Measurements from ENCODE around the gene CA9. TPM values are rescaled to one million over a fixed set of nuclear protein-coding genes. Genes with fewer than 3 reads are reported as not detected.

The CA9 gene
- total RNA-seq, 2 donors from 2014 or later, result 0.73 to 1.1 TPM

GRCh38 chr9:35646533-35647265 lies 27.0 kb upstream of the CA9 start:
- peak; percentile 92 to 98 for DNase-seq (ENCODE audit: low spot score in 2 of 2)
- H3K36me3 Mint-ChIP-seq, result peaks cover 9 to 42% of the 10 kb centered on the region in 2 donors
- ATAC-seq, result peak; percentile 87 to 91
- H3K9me3 Mint-ChIP-seq, result no peaks in the 10 kb centered on the region
- peak overlapping the region; percentile 85 to 97 for H3K27ac Mint-ChIP-seq

- DNase-seq (ENCODE audit: low spot score in 2 of 2) (peak in 1 of 2 donors; percentile 40), ATAC-seq (peak in 1 of 2 donors; percentile 14)
- Mint-ChIP-seq H3K9me3 (no peaks in the 10 kb centered on the region), H3K27ac (peak overlapping the region; percentile 55 to 87), H3K36me3 (peaks cover 9 to 29% of the 10 kb centered on the region in 2 donors)
Measured at GRCh38 chr9:35649431-35650340, 24.0 kb upstream of the CA9 start.

- DNase-seq (ENCODE audit: low spot score in 2 of 2) (peak in 1 of 2 donors; percentile 37), ATAC-seq (peak in 1 of 2 donors; percentile 13)
- Mint-ChIP-seq H3K27ac (peak within 1 kb of the TSS; percentile 81 to 87), H3K9me3 (no peaks in the 10 kb centered on the region), H3K36me3 (peaks cover 9 to 27% of the 10 kb centered on the region in 2 donors)
Measured at GRCh38 chr9:35650341-35651158, 23.2 kb upstream of the CA9 start, which contains the start of gene SIT1. TSS of gene SIT1 (minus strand) at chr9:35650931. CDS start at chr9:35650853, 78 bp downstream.

GRCh38 chr9:35651956-35652828 lies 21.5 kb upstream of the CA9 start:
- Mint-ChIP-seq H3K9me3 (no peaks in the 10 kb centered on the region), H3K27ac (peak overlapping the region; percentile 81 to 87), H3K36me3 (peaks cover 9 to 20% of the 10 kb centered on the region in 2 donors)
- DNase-seq (ENCODE audit: low spot score in 2 of 2) (no peak), ATAC-seq (peak in 1 of 2 donors; percentile 42)

GRCh38 chr9:35652829-35653209 lies 20.9 kb upstream of the CA9 start:
- no peak for ATAC-seq
- H3K27ac Mint-ChIP-seq, result no peak overlapping the region
- peaks cover 9 to 20% of the 10 kb centered on the region in 2 donors for H3K36me3 Mint-ChIP-seq
- H3K9me3 Mint-ChIP-seq, result no peaks in the 10 kb centered on the region
- no peak for DNase-seq (ENCODE audit: low spot score in 2 of 2)

- H3K27ac Mint-ChIP-seq, result no peak overlapping the region
- H3K36me3 Mint-ChIP-seq, result peaks cover 9 to 18% of the 10 kb centered on the region in 2 donors
- DNase-seq (ENCODE audit: low spot score in 2 of 2) (no peak), ATAC-seq (no peak)
- no peaks in the 10 kb centered on the region for H3K9me3 Mint-ChIP-seq
Measured at GRCh38 chr9:35653611-35654010, 20.1 kb upstream of the CA9 start.

GRCh38 chr9:35656348-35656747 lies 17.4 kb upstream of the CA9 start:
- no peak for DNase-seq (ENCODE audit: low spot score in 2 of 2)
- H3K36me3 Mint-ChIP-seq, result peaks cover 13 to 14% of the 10 kb centered on the region in 2 donors
- H3K27ac Mint-ChIP-seq, result peak overlapping the region in 1 of 2 donors; percentile 96
- no peak for ATAC-seq
- no peaks in the 10 kb centered on the region for H3K9me3 Mint-ChIP-seq

GRCh38 chr9:35656831-35657545 lies 16.7 kb upstream of the CA9 start:
- H3K36me3 Mint-ChIP-seq, result peaks cover 13 to 14% of the 10 kb centered on the region in 2 donors
- H3K9me3 Mint-ChIP-seq, result no peaks in the 10 kb centered on the region
- peak overlapping the region; percentile 96 to 100 for H3K27ac Mint-ChIP-seq
- DNase-seq (ENCODE audit: low spot score in 2 of 2), result no peak
- ATAC-seq, result no peak

GRCh38 chr9:35657546-35658136 lies 16.1 kb upstream of the CA9 start, which contains the start of gene RMRP:
TSS of gene RMRP (minus strand) at chr9:35658019.
- peaks cover 17 to 18% of the 10 kb centered on the region in 2 donors for H3K36me3 Mint-ChIP-seq
- H3K27ac Mint-ChIP-seq, result peak within 1 kb of the TSS; percentile 96 to 100
- H3K9me3 Mint-ChIP-seq, result no peaks in the 10 kb centered on the region
- ATAC-seq (peak; percentile 96 to 97), DNase-seq (ENCODE audit: low spot score in 2 of 2) (peak; percentile 87 to 97)

GRCh38 chr9:35658137-35658967 lies 15.4 kb upstream of the CA9 start, which contains the start of gene CCDC107:
TSS of gene CCDC107 (plus strand) at chr9:35658292. CDS start at chr9:35658380, 88 bp downstream.
- peak; percentile 64 to 65 for ATAC-seq
- Mint-ChIP-seq H3K36me3 (peaks cover 24 to 25% of the 10 kb centered on the region in 2 donors), H3K9me3 (no peaks in the 10 kb centered on the region), H3K27ac (peak within 1 kb of the TSS; percentile 96 to 100)
- peak; percentile 85 to 90 for DNase-seq (ENCODE audit: low spot score in 2 of 2)

GRCh38 chr9:35658968-35659220 lies 14.8 kb upstream of the CA9 start:
- peak overlapping the region; percentile 96 to 100 for H3K27ac Mint-ChIP-seq
- ATAC-seq (no peak), DNase-seq (ENCODE audit: low spot score in 2 of 2) (no peak)
- no peaks in the 10 kb centered on the region for H3K9me3 Mint-ChIP-seq
- H3K36me3 Mint-ChIP-seq, result peaks cover 27 to 30% of the 10 kb centered on the region in 2 donors

GRCh38 chr9:35659340-35659739 lies 14.4 kb upstream of the CA9 start:
- Mint-ChIP-seq H3K36me3 (peaks cover 27 to 34% of the 10 kb centered on the region in 2 donors), H3K9me3 (no peaks in the 10 kb centered on the region), H3K27ac (peak overlapping the region in 1 of 2 donors; percentile 96)
- ATAC-seq (no peak), DNase-seq (ENCODE audit: low spot score in 2 of 2) (no peak)

GRCh38 chr9:35660966-35661415 lies 12.7 kb upstream of the CA9 start:
- Mint-ChIP-seq H3K36me3 (peaks cover 30 to 35% of the 10 kb centered on the region in 2 donors), H3K27ac (peak overlapping the region in 1 of 2 donors; percentile 10), H3K9me3 (no peaks in the 10 kb centered on the region)
- DNase-seq (ENCODE audit: low spot score in 2 of 2) (no peak), ATAC-seq (no peak)

Measured in activated naive CD4-positive, alpha-beta T cell treated with anti-CD3 and anti-CD28 coated beads, Interleukin-2, amount 50 U/mL, for 72 hours (primary cell).